IMR-90 (cell line): ENCODE data around the gene GAPVD1. TPM values are rescaled to one million over a fixed set of nuclear protein-coding genes. Genes with fewer than 3 reads are reported as not detected.

ENCODE experiments used
- ATAC-seq: fragments of 200-7000 bp; cut with Tn5 transposase; 2 replicates; pipeline ENCODE4 v1.9.1; 2020; ENCODE audit warnings: low read depth, mild to moderate bottlenecking, moderate library complexity
- BruUV-seq: library from RNA; stranded (reverse); fragments of 400-500 nt; replicated peaks from 2 replicates; lab custom pipeline; 2021; lab: Mats Ljungman, UMichigan
- CTCF ChIA-PET: fragments of 300-600 bp; formaldehyde crosslinking; extraction: SDS; loops from one replicate; lab custom pipeline; 2021; ENCODE audit warnings: antibody characterized with exemption; lab: Yijun Ruan, JAX
- POLR2A ChIA-PET: fragments of 300-600 bp; sonication (Branson Sonifier 250); formaldehyde crosslinking; loops from one replicate; lab custom pipeline; 2022; ENCODE audit warnings: antibody characterized with exemption; ENCODE audit not compliant: unreplicated experiment; lab: Charles Lee
- DNase-seq: peaks from one replicate; pipeline ENCODE4 v3.0.0; 2013
- H2AFZ ChIP-seq: replicated peaks from 2 replicates; pipeline ENCODE3; 2013; ENCODE audit warnings: low read length, mild to moderate bottlenecking; ENCODE audit not compliant: poor library complexity
- H2AK5ac ChIP-seq: 2 replicates; pipeline ENCODE4 v1.6.1; 2013; ENCODE audit warnings: low read depth, low read length, inconsistent platforms
- H2AK9ac ChIP-seq: replicated peaks from 2 replicates; pipeline ENCODE3; 2013; ENCODE audit warnings: mild to moderate bottlenecking, low read depth, low read length, moderate library complexity; ENCODE audit not compliant: poor library complexity
- H2BK120ac ChIP-seq: 2 replicates; pipeline ENCODE4 v1.6.1; 2013; ENCODE audit warnings: low read depth, low read length, inconsistent platforms
- H2BK15ac ChIP-seq: 3 replicates; pipeline ENCODE4 v1.6.1; 2013; ENCODE audit warnings: low read depth, low read length, inconsistent platforms
- H2BK20ac ChIP-seq: 2 replicates; pipeline ENCODE4 v1.6.1; 2013; ENCODE audit warnings: low read depth, mild to moderate bottlenecking, inconsistent platforms, low read length, moderate library complexity
- H2BK5ac ChIP-seq: 2 replicates; pipeline ENCODE4 v1.6.1; 2013; ENCODE audit warnings: mild to moderate bottlenecking, low read depth, low read length, inconsistent platforms; ENCODE audit not compliant: poor library complexity, severe bottlenecking
- H3K14ac ChIP-seq: replicated peaks from 2 replicates; pipeline ENCODE4 v1.6.1; 2013; ENCODE audit warnings: low read depth, low read length, inconsistent platforms
- H3K18ac ChIP-seq: 2 replicates; pipeline ENCODE4 v1.6.1; 2013; ENCODE audit warnings: low read depth, low read length, control low read depth
- H3K23ac ChIP-seq: 2 replicates; pipeline ENCODE4 v1.6.1; 2013; ENCODE audit warnings: low read depth, low read length, inconsistent platforms
- H3K27ac ChIP-seq: 2 replicates; pipeline ENCODE4 v1.5.1; 2013; ENCODE audit warnings: mild to moderate bottlenecking, control low read depth, low read length; ENCODE audit not compliant: insufficient read depth
- H3K27me3 ChIP-seq: 2 replicates; pipeline ENCODE4 v1.6.1; 2013; ENCODE audit warnings: low read length; ENCODE audit not compliant: control insufficient read depth, insufficient read depth
- H3K36me3 ChIP-seq: 2 replicates; pipeline ENCODE4 v1.6.1; 2013; ENCODE audit warnings: low read length, mixed read lengths; ENCODE audit not compliant: control insufficient read depth, insufficient read depth
- H3K4ac ChIP-seq: 2 replicates; pipeline ENCODE4 v1.6.1; 2013; ENCODE audit warnings: low read depth, low read length, inconsistent platforms
- H3K4me1 ChIP-seq: 2 replicates; pipeline ENCODE4 v1.6.1; 2013; ENCODE audit warnings: low read length, mixed read lengths; ENCODE audit not compliant: control insufficient read depth, insufficient read depth
- H3K4me2 ChIP-seq: 2 replicates; pipeline ENCODE4 v1.6.1; 2013; ENCODE audit warnings: low read depth, mild to moderate bottlenecking, control low read depth, low read length, moderate library complexity
- H3K4me3 ChIP-seq: 2 replicates; pipeline ENCODE4 v1.5.1; 2013; ENCODE audit warnings: low read depth, mild to moderate bottlenecking, control low read depth, low read length, moderate library complexity; ENCODE audit not compliant: insufficient read depth
- H3K56ac ChIP-seq: 2 replicates; pipeline ENCODE4 v1.6.1; 2013; ENCODE audit warnings: low read length, inconsistent platforms; ENCODE audit not compliant: insufficient read depth; ENCODE audit errors: extremely low read depth
- H3K79me1 ChIP-seq, 2 experiments: 2 replicates each; pipeline ENCODE4 v1.6.1; 2013; ENCODE audit warnings: low read length in 2 of 2, inconsistent platforms in 1 of 2, low read depth in 1 of 2
- H3K9ac ChIP-seq: 2 replicates; pipeline ENCODE4 v1.6.1; 2013; ENCODE audit warnings: low read depth, low read length, control low read depth
- H3K9me1 ChIP-seq: 2 replicates; pipeline ENCODE4 v1.6.1; 2013; ENCODE audit warnings: low read length, inconsistent platforms; ENCODE audit not compliant: insufficient read depth
- H3K9me3 ChIP-seq: 2 replicates; pipeline ENCODE4 v1.6.1; 2013; ENCODE audit warnings: low read length; ENCODE audit not compliant: control insufficient read depth, insufficient read depth
- H4K20me1 ChIP-seq: 2 replicates; pipeline ENCODE4 v1.6.1; 2013; ENCODE audit warnings: low read length, inconsistent platforms; ENCODE audit not compliant: insufficient read depth
- H4K5ac ChIP-seq: 2 replicates; pipeline ENCODE4 v1.6.1; 2013; ENCODE audit warnings: mild to moderate bottlenecking, low read depth, low read length, control low read depth
- H4K8ac ChIP-seq, 2 experiments: 2 replicates each; pipeline ENCODE4 v1.6.1; 2013; ENCODE audit warnings: low read depth in 2 of 2, low read length in 2 of 2, control low read depth in 1 of 2, inconsistent platforms in 1 of 2
- H4K91ac ChIP-seq: 2 replicates; pipeline ENCODE4 v1.6.1; 2013; ENCODE audit warnings: low read depth, low read length, inconsistent platforms; ENCODE audit not compliant: insufficient read depth
- BHLHE40 ChIP-seq: fragments of 150-350 bp; IDR thresholded peaks from 2 replicates; pipeline ENCODE4 v1.6.1; 2016; ENCODE audit warnings: mild to moderate bottlenecking, low read depth, low read length
- CEBPB ChIP-seq: IDR thresholded peaks from 2 replicates; pipeline ENCODE4 v1.6.1; 2012; ENCODE audit warnings: low read depth, low read length, improper control_type of control experiment
- CHD1 ChIP-seq: IDR thresholded peaks from 2 replicates; pipeline ENCODE4 v1.6.1; 2012; ENCODE audit warnings: low read depth, low read length, improper control_type of control experiment
- FOS ChIP-seq: fragments of 150-350 bp; IDR thresholded peaks from 2 replicates; pipeline ENCODE4 v1.6.1; 2016; ENCODE audit warnings: low read depth, low read length
- MAFK ChIP-seq: IDR thresholded peaks from 2 replicates; pipeline ENCODE4 v1.6.1; 2012; ENCODE audit warnings: low read depth, low read length, improper control_type of control experiment
- MAZ ChIP-seq: IDR thresholded peaks from 2 replicates; pipeline ENCODE4 v1.6.1; 2012; ENCODE audit warnings: low read depth, mild to moderate bottlenecking, low read length, improper control_type of control experiment, moderate library complexity, borderline replicate concordance
- MXI1 ChIP-seq: IDR thresholded peaks from 2 replicates; pipeline ENCODE4 v1.6.1; 2012; ENCODE audit warnings: low read depth, mild to moderate bottlenecking, low read length, moderate library complexity, borderline replicate concordance
- NFE2L2 ChIP-seq: fragments of 150-350 bp; IDR thresholded peaks from 2 replicates; pipeline ENCODE4 v1.6.1; 2016; ENCODE audit warnings: low read depth, mild to moderate bottlenecking, low read length
- POLR2A ChIP-seq: IDR thresholded peaks from 2 replicates; pipeline ENCODE4 v1.6.1; 2012; ENCODE audit warnings: mild to moderate bottlenecking, low read depth, low read length
- RAD21 ChIP-seq: IDR thresholded peaks from 2 replicates; pipeline ENCODE4 v1.6.1; 2012; ENCODE audit warnings: low read length, improper control_type of control experiment
- RCOR1 ChIP-seq: IDR thresholded peaks from 2 replicates; pipeline ENCODE4 v1.6.1; 2012; ENCODE audit warnings: mild to moderate bottlenecking, low read length, improper control_type of control experiment; ENCODE audit not compliant: insufficient replicate concordance
- RFX5 ChIP-seq: IDR thresholded peaks from 2 replicates; pipeline ENCODE4 v1.8.0; 2012; ENCODE audit warnings: low read depth, mild to moderate bottlenecking, low read length, moderate library complexity
- SMC3 ChIP-seq: fragments of 150-350 bp; IDR thresholded peaks from 2 replicates; pipeline ENCODE4 v1.6.1; 2016; ENCODE audit warnings: low read depth, mild to moderate bottlenecking, antibody characterized with exemption, low read length, moderate library complexity
- WGBS, 2 experiments: methylation state at CpG; one replicate each; pipeline versions ENCODE4 v1.1.5 to v1.1.7; 2013; ENCODE audit warnings: missing lambda C conversion rate in 2 of 2; ENCODE audit not compliant: insufficient read length in 1 of 2; ENCODE audit errors: extremely low coverage in 2 of 2; 5-methylcytosine and 5-hydroxymethylcytosine counted together
- dilution Hi-C: fragments of 300-500 bp; cut with HindIII; formaldehyde crosslinking; loops from one replicate; pipeline ENCODE4 v1.14.3; 2018; ENCODE audit warnings: low sequenced_read_pairs; ENCODE audit not compliant: unreplicated experiment
- in situ Hi-C: fragments of 300-500 bp; cut with MboI; formaldehyde crosslinking; loops from 3 replicates; pipeline ENCODE4 v1.14.3; 2019; ENCODE audit warnings: low sequenced_read_pairs, inconsistent platforms, mixed read lengths
- intact Hi-C: fragments of 100-400 bp; cut with micrococcal nuclease; formaldehyde crosslinking; loops from 2 replicates; pipeline ENCODE4 v1.10.0; 2022
- polyA plus RNA-seq, 3 experiments: library from polyadenylated mRNA; depleted of rRNA; stranded (reverse); fragments of >200 nt; gene quantifications; 2 replicates each; pipeline ENCODE4 v1.2.3, GENCODE V29; 2012; ENCODE audit warnings: low replicate concordance in 1 of 3
- total RNA-seq: library from RNA; depleted of rRNA; stranded (reverse); fragments of >200 nt; gene quantifications from 2 replicates; pipeline ENCODE4 v1.2.3, GENCODE V29; 2012
- TF ChIP-seq, protein P1 (sequence below): fragments of 150-350 bp; IDR thresholded peaks from 2 replicates; pipeline ENCODE4 v1.6.1; 2017; ENCODE audit warnings: mild to moderate bottlenecking, antibody characterized with exemption, low read length, low read depth
- TF ChIP-seq, protein P2 (sequence below): fragments of 150-350 bp; IDR thresholded peaks from 2 replicates; pipeline ENCODE4 v1.6.1; 2016; ENCODE audit warnings: low read depth, mild to moderate bottlenecking, low read length, moderate library complexity, borderline replicate concordance
- TF ChIP-seq, protein P3 (sequence below): conservative IDR thresholded peaks from 2 replicates; pipeline ENCODE4 v1.5.1; 2012; ENCODE audit warnings: mild to moderate bottlenecking, low read depth, low read length, improper control_type of control experiment

The GAPVD1 gene
- total and polyA plus RNA-seq, 2 of the 4 experiments (the other 2 are of a cell fraction) = 13.8 to 50.9 TPM

DNA sequence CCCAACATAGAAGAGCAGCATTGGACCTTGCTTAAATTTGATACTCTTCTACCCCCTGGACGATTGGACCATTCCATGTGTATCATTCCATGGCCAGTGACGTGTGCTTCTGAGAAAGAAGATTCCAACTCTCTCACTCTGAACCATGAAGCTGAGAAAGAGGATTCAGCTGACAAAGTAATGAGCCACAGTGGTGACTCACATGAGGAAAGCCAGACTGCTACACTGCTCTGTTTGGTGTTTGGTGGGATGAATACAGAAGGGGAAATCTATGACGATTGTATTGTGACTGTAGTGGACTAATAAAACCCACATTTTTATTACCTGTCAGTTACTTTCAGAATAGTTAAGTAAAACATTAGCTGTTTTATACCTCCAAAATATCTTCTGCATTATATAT, 27.9 kb upstream of the GAPVD1 start:
- H4K8ac ChIP-seq = no peak overlapping the region
- H3K23ac ChIP-seq = no peak overlapping the region
- no peak overlapping the region for H3K4me2 ChIP-seq
- no peak overlapping the region for H2AK5ac ChIP-seq
- H3K14ac ChIP-seq = no peak overlapping the region
- H2BK120ac ChIP-seq = no peak overlapping the region
- dilution Hi-C loops = no loop called here
- H3K36me3 ChIP-seq = peaks cover 36% of the 10 kb centered on the region
- ChIA-PET CTCF (interaction anchor here (0.6 kb wide), 1 partner anchor 8 kb away, joined by 5 read pairs; no protein-coding TSS in a partner anchor), POLR2A (no interaction called here)
- no peaks in the 10 kb centered on the region for H3K9me3 ChIP-seq
- in situ Hi-C loops = no loop called here
- H4K91ac ChIP-seq = no peak overlapping the region
- peak; percentile 100 for DNase-seq
- H2BK15ac ChIP-seq = no peak overlapping the region
- peaks cover 3 to 30% of the 10 kb centered on the region in 2 experiments for H3K79me1 ChIP-seq
- H2AFZ ChIP-seq = no peak overlapping the region
- peaks cover 4% of the 10 kb centered on the region; the same call in 1 of the 2 replicates for H3K4me1 ChIP-seq
- TF ChIP-seq POLR2A = no peak; the same call in 1 of the 2 replicates
- TF ChIP-seq MXI1 = 0 out of 2 replicates have a peak, but pooled peaks have one; percentile 9
- TF ChIP-seq SMC3 = no peak
- TF ChIP-seq CEBPB = peak; percentile 15; the same call in 1 of the 2 replicates
- TF ChIP-seq, protein P1, sequence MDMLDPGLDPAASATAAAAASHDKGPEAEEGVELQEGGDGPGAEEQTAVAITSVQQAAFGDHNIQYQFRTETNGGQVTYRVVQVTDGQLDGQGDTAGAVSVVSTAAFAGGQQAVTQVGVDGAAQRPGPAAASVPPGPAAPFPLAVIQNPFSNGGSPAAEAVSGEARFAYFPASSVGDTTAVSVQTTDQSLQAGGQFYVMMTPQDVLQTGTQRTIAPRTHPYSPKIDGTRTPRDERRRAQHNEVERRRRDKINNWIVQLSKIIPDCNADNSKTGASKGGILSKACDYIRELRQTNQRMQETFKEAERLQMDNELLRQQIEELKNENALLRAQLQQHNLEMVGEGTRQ = no peak
- peak; percentile 72 for TF ChIP-seq BHLHE40
- TF ChIP-seq, protein P2, sequence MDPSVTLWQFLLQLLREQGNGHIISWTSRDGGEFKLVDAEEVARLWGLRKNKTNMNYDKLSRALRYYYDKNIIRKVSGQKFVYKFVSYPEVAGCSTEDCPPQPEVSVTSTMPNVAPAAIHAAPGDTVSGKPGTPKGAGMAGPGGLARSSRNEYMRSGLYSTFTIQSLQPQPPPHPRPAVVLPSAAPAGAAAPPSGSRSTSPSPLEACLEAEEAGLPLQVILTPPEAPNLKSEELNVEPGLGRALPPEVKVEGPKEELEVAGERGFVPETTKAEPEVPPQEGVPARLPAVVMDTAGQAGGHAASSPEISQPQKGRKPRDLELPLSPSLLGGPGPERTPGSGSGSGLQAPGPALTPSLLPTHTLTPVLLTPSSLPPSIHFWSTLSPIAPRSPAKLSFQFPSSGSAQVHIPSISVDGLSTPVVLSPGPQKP = no peak
- TF ChIP-seq FOS = peak; percentile 95
- no peak for TF ChIP-seq RFX5
- TF ChIP-seq RCOR1 = no peak
- TF ChIP-seq MAZ = no peak
- no peak for TF ChIP-seq NFE2L2
- TF ChIP-seq, protein P3, sequence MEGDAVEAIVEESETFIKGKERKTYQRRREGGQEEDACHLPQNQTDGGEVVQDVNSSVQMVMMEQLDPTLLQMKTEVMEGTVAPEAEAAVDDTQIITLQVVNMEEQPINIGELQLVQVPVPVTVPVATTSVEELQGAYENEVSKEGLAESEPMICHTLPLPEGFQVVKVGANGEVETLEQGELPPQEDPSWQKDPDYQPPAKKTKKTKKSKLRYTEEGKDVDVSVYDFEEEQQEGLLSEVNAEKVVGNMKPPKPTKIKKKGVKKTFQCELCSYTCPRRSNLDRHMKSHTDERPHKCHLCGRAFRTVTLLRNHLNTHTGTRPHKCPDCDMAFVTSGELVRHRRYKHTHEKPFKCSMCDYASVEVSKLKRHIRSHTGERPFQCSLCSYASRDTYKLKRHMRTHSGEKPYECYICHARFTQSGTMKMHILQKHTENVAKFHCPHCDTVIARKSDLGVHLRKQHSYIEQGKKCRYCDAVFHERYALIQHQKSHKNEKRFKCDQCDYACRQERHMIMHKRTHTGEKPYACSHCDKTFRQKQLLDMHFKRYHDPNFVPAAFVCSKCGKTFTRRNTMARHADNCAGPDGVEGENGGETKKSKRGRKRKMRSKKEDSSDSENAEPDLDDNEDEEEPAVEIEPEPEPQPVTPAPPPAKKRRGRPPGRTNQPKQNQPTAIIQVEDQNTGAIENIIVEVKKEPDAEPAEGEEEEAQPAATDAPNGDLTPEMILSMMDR = no peak
- peak; percentile 93 for TF ChIP-seq CHD1
- TF ChIP-seq MAFK = no peak
- TF ChIP-seq RAD21 = peak; percentile 13; the same call in 1 of the 2 replicates
- no TSS peak for BruUV-seq
- no peak overlapping the region for H4K5ac ChIP-seq
- peaks cover 47% of the 10 kb centered on the region for H4K20me1 ChIP-seq
- no peak overlapping the region for H3K4ac ChIP-seq
- H3K56ac ChIP-seq = no peak overlapping the region
- no peak overlapping the region for H3K4me3 ChIP-seq
- peak; percentile 96 for ATAC-seq
- H3K9ac ChIP-seq = no peak overlapping the region
- intact Hi-C loops = loop anchor here (2.0 kb wide), 1 partner anchor 33 kb away; the partner anchor contains the start of gene RABEPK
- H3K27me3 ChIP-seq = no peaks in the 10 kb centered on the region
- H3K9me1 ChIP-seq = no peaks in the 10 kb centered on the region
- no CpG with 5 or more reads among the region's 3 CpGs for WGBS, 2 experiments
- peak overlapping the region; percentile 5 for H2AK9ac ChIP-seq
- no peak overlapping the region for H3K27ac ChIP-seq
- no peak overlapping the region for H2BK20ac ChIP-seq
- no peak overlapping the region for H3K18ac ChIP-seq
- peak overlapping the region; percentile 72 for H2BK5ac ChIP-seq
